DMS114 treated with DMSO at 0.1 percent for 48 hours (cell line): ENCODE results near the gene STX2.

Experiments
- DNase-seq: peaks from one replicate; lab custom pipeline; 2025; ENCODE audit not compliant: unreplicated experiment; lab: John Stamatoyannopoulos, UW

Gene STX2

DNA sequence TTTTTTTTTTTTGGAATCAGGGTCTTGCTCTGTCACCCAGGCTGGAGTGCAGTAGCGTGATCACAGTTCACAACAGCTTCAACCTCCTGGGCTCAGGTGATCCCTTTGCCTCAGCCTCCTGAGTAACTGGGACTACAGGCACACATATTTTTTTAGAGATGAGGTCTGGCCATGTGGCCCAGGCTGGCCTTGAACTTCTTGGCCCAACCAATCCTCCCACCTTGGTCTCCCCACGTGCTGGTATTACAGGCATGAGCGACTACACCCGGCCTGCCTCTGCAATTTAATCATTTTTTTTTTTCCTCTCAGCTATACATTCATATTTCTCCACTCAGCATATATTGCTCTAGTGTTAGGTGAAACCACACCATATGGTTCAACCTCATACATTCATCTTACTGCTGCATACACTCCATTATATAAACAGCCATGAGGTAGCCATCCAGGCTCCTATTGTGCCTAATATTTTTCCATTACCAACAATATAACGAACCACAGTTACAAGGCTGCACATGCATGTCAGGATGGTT lies 7.1 kb downstream of the STX2 start:
- no peak for DNase-seq

GRCh38 chr12:130831246-130831645 lies 7.8 kb downstream of the STX2 start:
- no peak for DNase-seq

- no peak for DNase-seq
These were observed 8.9 kb downstream of the STX2 start for GRCh38 chr12:130830246-130830551.

DNA sequence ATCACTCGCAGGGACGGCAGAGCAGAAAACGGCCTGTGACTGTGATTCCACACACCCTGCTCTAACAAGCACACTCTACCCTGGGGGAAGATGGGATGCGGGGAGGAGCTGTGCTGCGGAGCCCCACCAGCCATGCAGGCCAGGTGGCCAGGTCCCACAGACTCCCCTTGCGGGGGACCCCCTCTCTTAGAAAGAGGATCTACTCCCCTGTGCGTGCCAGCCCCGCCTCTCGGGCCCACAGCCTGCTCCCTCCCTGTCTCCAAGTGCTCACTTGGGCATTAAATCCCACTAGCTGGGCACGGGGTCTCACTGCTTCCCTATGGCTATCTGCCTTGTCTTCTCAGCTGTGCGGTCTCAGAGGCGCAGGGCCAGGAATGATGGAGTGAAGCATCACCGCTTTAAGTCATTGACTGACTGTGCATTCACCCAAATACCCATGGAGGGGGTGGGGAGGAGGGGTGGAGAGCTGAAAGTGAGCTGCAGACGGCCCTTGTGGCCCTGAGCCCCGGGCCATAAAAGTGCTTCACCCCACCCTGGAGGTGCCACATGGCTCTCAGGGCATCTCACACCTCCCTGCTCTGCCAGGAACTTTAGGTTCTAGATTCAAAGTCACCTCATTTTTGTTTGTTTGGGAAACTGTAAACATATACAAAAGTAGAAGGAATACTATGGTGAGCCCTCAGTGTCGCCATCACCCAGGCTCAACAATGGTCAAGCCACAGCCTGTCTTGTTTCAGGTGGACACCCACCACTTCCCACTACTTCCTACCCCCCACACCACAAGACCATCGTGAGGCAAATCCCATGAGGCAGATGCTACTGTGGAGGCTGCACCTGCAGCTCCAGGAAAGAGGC lies 9.4 kb downstream of the STX2 start:
- no peak for DNase-seq

DNA sequence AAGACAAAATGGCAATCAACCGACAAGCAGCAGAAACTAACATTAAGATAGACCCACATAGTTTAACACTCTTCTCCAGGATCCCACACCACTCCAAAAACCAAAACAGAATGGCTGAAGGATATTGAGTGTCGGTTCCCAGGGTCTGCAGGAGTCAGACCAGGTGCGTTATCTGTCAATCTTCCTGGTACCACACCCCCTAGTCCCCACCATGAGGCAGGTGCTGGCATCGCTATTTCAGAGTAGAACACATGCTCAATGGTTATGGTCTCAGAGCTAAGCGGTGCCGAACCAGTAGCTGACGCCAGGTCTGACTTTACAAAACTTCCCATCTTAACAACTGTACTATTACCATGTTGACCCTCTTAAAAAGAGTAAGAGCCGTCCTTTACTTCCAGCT lies 10.2 kb downstream of the STX2 start:
- DNase-seq: no peak

DNA sequence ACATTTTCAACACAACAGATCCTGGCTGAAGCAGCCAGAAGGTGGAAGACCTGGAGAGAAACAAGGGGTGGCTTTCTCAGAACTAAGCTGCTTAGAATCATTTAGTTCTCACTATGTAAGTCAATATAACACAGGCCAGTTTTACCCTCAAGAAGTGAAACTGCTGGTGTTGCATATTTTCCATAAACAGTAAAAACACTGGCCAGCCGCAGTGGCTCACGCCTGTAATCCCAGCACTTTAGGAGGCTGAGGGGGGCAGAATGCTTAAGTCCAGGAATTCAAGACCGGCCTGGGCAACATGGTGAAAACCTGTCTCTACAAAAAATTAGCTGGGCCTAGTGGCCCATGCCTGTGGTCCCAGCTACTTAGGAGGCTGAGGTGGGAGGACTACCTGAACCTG lies 11.6 kb downstream of the STX2 start:
- no peak for DNase-seq

DNA sequence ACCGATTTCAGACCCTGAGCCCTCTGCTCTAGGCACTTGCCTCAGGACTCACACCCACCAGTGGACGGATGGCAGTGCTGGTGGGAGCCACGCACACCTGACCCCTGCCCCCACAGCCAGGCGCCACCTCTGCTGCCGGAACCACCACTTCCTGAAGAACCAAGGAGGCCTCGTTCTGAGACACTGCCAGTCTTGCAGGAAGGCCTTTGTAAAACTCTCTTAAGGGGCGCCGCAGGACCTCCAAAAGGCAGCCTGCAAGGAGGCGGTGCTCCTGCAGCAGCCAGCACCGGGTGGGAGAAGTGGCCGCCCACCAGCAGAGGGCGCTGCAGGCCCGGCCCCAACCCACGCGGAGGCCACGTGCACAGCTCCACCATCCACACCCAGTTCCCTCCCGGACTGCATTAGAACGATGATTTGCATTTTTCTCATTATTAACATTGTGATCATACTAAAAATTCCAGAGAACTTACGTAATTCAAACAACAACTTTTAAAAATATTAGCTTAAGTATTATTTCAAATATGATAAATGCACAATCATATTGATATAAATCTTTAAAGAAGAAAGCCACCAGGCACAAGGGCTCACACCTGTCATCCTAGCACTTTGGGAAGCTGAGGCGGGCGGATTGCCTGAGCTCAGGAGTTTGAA lies 12.8 kb downstream of the STX2 start:
- DNase-seq: no peak

- no peak for DNase-seq
These were observed 13.3 kb downstream of the STX2 start for GRCh38 chr12:130825771-130826150.

DNA sequence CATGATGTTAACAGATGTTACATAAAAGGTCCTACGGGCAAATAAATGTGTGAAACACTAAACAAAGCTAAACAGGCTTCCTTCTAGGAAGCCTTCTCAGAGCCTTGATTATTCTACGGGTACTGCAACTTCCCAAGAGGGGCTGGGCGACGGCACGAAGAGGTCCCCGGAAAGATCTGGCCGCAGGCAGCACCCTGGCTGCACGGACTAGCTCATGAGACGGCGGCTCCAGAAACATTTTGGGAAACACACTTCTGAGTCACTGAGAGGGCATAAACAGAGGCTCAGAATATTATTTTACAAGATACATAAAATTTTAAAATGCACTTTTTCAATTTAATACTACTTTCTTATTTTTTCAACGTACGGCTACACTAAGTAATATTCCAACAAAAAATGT lies 19.4 kb downstream of the STX2 start:
- no peak for DNase-seq

DNA sequence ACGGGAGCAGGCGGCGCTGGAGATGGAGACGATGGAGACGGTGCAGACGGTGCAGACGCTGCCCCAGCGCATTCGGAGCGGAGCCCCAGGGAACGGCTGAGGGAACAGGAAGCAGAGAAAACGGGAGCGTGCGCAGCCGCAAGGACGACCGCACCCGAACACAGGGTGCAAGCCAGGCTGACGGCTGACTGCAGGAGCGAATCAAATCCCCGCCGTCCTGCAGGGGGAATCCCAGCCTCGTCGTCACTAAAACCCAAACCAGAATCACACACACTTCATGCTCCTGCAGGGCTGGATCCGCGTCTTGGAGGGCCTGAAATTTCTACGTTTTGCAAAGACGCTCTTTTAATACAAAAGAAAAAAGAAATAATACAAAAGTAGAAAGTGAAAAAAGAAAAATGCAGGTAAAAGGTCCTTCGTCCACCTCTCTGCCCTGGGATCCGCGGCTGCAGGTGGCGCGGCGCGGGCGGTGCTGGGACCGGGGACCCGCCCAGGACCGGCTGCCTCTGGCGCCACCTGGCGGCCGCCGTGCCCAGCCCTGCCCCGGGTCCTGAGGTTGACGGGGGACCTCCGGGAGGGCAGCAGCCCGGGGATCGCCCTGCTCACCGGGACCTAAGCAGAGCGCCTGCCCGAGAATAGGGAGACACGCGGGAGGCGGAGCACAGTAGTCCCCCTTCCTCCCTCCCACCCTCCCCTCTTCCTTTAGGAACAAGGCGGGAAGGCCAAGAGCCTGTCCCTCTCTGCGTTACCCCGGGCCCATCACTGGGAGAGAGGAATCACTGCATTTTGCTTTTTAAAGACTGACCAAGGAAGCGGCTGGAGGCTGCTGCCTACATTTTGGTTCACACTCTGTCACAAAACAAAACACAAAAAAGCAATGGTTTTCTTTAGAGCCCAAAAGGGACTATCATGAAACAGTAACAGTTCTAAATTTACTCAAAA lies 20.1 kb downstream of the STX2 start:
- no peak for DNase-seq

DNA sequence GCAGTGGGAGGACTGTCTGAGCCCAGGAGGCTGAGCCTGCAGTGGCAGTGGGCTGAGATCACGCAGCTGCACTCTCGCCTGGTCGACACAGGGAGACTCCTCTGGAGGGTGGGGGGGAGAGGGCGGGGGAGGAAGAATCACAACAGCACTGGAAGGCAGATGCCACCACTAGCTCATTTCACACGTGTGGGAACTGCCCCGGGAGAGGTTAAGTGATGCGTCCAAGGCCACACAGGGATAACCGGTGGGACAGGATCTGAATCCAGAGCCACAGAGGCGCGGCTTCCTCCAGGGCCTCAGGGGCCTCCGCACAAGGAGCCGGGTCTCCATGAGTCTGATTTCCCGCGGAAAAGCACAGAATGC lies 20.8 kb downstream of the STX2 start:
- DNase-seq: no peak

DNA sequence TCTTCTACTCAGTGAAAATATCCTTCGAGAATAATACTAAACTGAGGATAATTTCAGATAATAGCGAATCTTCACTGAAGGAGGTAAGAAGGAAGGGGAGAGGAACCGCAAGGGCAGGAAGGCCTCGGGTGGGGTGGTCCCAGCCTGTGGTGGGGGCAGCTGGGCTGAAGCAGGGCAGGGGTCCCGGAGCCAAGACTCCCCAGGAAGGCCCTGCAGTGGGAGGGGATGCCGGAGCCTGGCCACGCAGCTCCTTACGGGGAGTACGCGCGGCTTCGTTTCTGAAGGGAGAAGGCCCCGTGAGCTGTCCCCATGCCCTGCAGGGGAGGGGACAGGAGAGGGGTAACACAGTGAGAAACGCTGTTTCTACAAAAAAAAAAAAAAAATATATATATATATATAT lies 21.2 kb downstream of the STX2 start:
- no peak for DNase-seq

- no peak for DNase-seq
These were observed 23.0 kb downstream of the STX2 start for GRCh38 chr12:130816097-130816496.

GRCh38 chr12:130815028-130815741 lies 23.9 kb downstream of the STX2 start:
- no peak for DNase-seq

DNA sequence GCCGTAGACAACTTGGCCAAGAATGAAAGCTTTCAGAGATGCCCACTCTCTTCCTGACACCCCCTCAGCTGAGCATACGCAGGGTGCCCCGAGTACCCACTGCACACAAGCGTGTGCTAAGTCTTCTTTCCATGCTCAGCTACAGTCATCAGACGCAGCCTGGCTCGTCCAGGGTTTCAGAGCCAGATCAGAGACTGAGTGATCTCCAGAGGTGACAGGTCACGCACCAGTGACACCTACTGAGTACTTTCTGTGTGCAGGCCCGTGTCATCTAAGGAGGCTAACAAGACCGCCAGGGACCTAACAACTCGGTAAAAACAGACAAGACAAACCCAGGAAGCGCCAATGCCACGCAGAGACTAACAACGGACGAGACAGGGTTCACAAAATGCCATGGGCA lies 25.1 kb downstream of the STX2 start:
- no peak for DNase-seq

DNA sequence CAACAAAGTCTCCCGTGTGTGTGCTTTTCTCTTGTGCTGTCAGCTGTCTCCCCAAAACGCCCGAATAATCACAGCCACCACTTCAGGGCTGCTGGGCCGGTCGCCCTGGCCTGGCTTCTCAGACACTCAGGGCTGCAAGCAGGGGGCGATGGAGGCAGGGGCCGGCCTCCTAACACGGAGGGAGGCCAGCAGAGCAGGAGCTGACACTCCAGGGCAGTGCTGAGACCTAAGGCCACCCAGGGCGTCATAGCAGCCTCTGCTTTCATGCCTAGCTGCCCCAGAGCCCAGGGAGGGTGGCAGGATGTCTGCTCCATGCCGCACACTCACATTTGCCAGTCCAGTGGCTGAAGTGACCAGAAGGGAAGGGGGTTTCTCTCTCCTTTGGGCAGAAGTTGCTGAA lies 25.6 kb downstream of the STX2 start:
- DNase-seq: no peak

DNA sequence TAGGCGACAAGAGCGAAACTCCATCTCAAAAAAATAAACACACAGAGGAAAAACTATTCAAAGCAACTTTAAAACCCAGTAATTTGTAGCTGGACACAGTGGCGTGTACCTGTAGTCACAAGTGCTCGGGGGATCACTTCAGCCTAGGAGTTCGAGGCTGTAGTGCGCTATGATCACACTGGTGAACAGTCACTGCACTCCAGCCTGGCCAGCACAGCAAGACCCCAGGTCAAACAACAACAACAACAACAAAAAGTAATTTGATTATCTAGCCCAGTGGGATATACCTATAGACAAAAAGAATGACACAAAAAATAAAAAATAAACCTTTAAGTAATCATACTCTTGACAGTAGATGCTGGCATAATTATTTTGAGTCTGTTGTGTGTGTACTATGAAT lies 29.3 kb downstream of the STX2 start:
- DNase-seq: no peak

DNA sequence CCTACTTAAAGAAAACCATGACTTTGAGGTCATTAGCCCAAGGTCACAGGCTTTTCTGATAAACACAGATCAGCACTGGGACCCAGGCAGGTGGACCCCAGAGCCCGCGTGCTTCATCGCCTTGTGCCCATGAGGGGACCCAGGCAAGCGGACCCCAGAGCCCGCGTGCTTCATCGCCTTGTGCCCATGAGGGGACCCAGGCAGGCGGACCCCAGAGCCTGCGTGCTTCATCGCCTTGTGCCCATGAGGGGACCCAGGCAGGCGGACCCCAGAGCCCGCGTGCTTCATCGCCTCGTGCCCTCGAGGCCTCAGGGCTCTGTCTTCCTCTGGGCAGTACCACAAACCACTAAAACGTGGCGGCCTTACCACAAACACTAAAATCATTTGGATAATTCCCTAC lies 31.7 kb downstream of the STX2 start:
- DNase-seq: no peak

- DNase-seq: no peak
These were observed 32.5 kb downstream of the STX2 start for GRCh38 chr12:130806574-130806973.

DNA sequence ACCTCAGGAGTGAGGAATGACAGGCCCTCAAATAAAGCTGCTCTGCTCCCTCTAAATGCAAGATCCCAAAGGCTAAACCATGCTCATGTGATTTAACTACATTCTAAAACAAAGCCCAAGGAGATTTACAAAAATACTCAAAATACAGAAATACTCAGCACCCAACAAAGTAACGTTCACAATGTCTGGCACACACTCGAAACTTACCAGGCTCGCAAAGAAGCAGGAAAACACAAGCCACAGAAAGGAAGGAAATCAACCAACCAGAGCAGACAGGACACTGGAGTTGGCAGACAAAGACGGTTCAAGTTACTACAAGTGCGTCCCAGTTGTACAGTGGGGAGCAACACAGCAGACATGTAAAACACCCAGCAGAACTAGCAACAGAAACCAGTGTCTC lies 33.4 kb downstream of the STX2 start:
- DNase-seq: no peak

GRCh38 chr12:130804216-130804615 lies 34.8 kb downstream of the STX2 start:
- DNase-seq: no peak
